OCI-LY7 (cell line): ENCODE measurements around the gene PRLH. TPM values are rescaled to one million over a fixed set of nuclear protein-coding genes. Genes with fewer than 3 reads are reported as not detected.

ENCODE experiments used
- BruUV-seq: library from RNA; stranded (reverse); fragments of 400-500 nt; replicated peaks from 2 replicates; lab custom pipeline; 2021; lab: Mats Ljungman, UMichigan
- CTCF ChIA-PET: fragments of 300-600 bp; sonication (Branson Sonifier 250); formaldehyde crosslinking; loops from one replicate; lab custom pipeline; 2022; ENCODE audit warnings: antibody characterized with exemption; ENCODE audit not compliant: unreplicated experiment; lab: Charles Lee
- POLR2A ChIA-PET: fragments of 300-600 bp; sonication (Branson Sonifier 250); formaldehyde crosslinking; loops from one replicate; lab custom pipeline; 2022; ENCODE audit warnings: antibody characterized with exemption; lab: Charles Lee
- DNase-seq: peaks from one replicate; pipeline ENCODE4 v3.0.0-alpha.2; 2015; ENCODE audit warnings: low spot score
- H2AFZ ChIP-seq: fragments of 200-600 bp; sonication (generic), shearing (Covaris generic); 2 replicates; pipeline ENCODE4 v1.6.1; 2014; ENCODE audit warnings: mild to moderate bottlenecking, antibody characterized with exemption, low read length, moderate library complexity
- H3K27ac ChIP-seq: fragments of 200-600 bp; sonication (generic); 2 replicates; pipeline ENCODE4 v1.5.1; 2014; ENCODE audit warnings: mixed run types, low read depth, mild to moderate bottlenecking, moderate library complexity, low read length, inconsistent platforms; ENCODE audit not compliant: poor library complexity, severe bottlenecking
- H3K36me3 ChIP-seq: fragments of 200-600 bp; sonication (generic); 2 replicates; pipeline ENCODE4 v1.6.1; 2014; ENCODE audit warnings: mild to moderate bottlenecking, antibody characterized with exemption, low read length, moderate library complexity, mixed read lengths; ENCODE audit not compliant: insufficient read depth
- H3K4me1 ChIP-seq: fragments of 200-600 bp; sonication (generic); 2 replicates; pipeline ENCODE4 v1.5.1; 2014; ENCODE audit warnings: mild to moderate bottlenecking, low read length; ENCODE audit not compliant: insufficient read depth, poor library complexity, severe bottlenecking
- H3K4me2 ChIP-seq: fragments of 200-600 bp; sonication (generic); 2 replicates; pipeline ENCODE4 v1.6.1; 2014; ENCODE audit warnings: mild to moderate bottlenecking, low read length
- H3K4me3 ChIP-seq: fragments of 200-600 bp; sonication (generic); 2 replicates; pipeline ENCODE4 v1.5.1; 2014; ENCODE audit warnings: mild to moderate bottlenecking, low read depth, low read length; ENCODE audit not compliant: poor library complexity, severe bottlenecking
- H3K79me2 ChIP-seq: fragments of 200-600 bp; sonication (generic); 2 replicates; pipeline ENCODE4 v1.6.1; 2016; ENCODE audit warnings: low read depth, mild to moderate bottlenecking, low read length, moderate library complexity, mixed read lengths; ENCODE audit not compliant: insufficient read depth
- H3K9me2 ChIP-seq: fragments of 200-600 bp; sonication (generic); 2 replicates; pipeline ENCODE4 v1.6.1; 2016; ENCODE audit warnings: mild to moderate bottlenecking, low read length, mixed read lengths; ENCODE audit not compliant: insufficient read depth
- H3K9me3 ChIP-seq: fragments of 200-600 bp; sonication (generic); 2 replicates; pipeline ENCODE4 v1.6.1; 2014; ENCODE audit warnings: mild to moderate bottlenecking, mixed run types, low read length, mixed read lengths
- H4K20me1 ChIP-seq: fragments of 200-600 bp; sonication (generic); 2 replicates; pipeline ENCODE4 v1.6.1; 2014; ENCODE audit warnings: mild to moderate bottlenecking, antibody characterized with exemption, low read length, moderate library complexity, mixed read lengths; ENCODE audit not compliant: insufficient read depth
- EZH2phosphoT487 ChIP-seq: fragments of 200-600 bp; sonication (generic); IDR thresholded peaks from 2 replicates; pipeline ENCODE4 v1.6.1; 2018; ENCODE audit warnings: low read depth, borderline replicate concordance, mild to moderate bottlenecking, mixed run types, antibody characterized with exemption, low read length, moderate library complexity, mixed read lengths
- intact Hi-C: fragments of 100-400 bp; cut with micrococcal nuclease; formaldehyde crosslinking; loops from one replicate; pipeline ENCODE4 v1.10.0; 2022; ENCODE audit not compliant: unreplicated experiment
- total RNA-seq, 2 experiments: library from RNA; depleted of rRNA in 1 of 2; stranded (reverse); fragments of >200 nt in 1 of 2; shearing (Covaris generic) in 1 of 2; gene quantifications; 2 replicates each; pipeline ENCODE4 v1.2.3, GENCODE V29; 2014 to 2022
- TF ChIP-seq, protein P1 (sequence below): fragments of 200-600 bp; sonication (generic); conservative IDR thresholded peaks from 2 replicates; pipeline ENCODE4 v1.5.1; 2014; ENCODE audit warnings: mild to moderate bottlenecking, antibody characterized with exemption, low read length, moderate library complexity, mixed read lengths

PRLH gene
- total RNA-seq, 2 experiments from 2014 or later, result not detected

DNA sequence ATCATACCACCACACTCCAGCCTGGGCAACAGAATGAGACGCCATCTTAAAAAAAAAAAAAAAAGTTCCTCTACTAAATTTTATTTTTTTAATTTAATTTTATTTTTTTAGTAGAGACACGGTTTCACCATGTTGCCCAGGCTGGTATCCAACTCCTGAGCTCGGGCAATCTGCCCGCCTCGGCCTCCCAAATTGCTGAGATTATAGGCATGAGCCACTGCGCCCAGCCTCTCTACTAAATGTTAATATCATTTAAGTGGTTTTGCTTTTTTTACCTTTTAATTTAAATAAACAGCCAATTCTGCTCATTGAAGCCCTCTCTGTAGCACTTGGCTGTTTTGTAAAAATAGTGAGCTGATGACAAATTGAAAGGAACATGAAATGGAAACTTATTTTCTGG is 15.0 kb downstream of the PRLH start:
- no peak for DNase-seq
- Histone ChIP-seq H3K9me2 (no peaks in the 10 kb centered on the region), H4K20me1 (no peaks in the 10 kb centered on the region), H3K36me3 (no peaks in the 10 kb centered on the region), H2AFZ (no peak overlapping the region), H3K4me1 (no peaks in the 10 kb centered on the region), H3K27ac (no peak overlapping the region), H3K79me2 (no peaks in the 10 kb centered on the region), H3K4me2 (no peak overlapping the region), H3K9me3 (no peaks in the 10 kb centered on the region), H3K4me3 (no peak overlapping the region)
- BruUV-seq, result no TSS peak
- TF ChIP-seq, protein P1, sequence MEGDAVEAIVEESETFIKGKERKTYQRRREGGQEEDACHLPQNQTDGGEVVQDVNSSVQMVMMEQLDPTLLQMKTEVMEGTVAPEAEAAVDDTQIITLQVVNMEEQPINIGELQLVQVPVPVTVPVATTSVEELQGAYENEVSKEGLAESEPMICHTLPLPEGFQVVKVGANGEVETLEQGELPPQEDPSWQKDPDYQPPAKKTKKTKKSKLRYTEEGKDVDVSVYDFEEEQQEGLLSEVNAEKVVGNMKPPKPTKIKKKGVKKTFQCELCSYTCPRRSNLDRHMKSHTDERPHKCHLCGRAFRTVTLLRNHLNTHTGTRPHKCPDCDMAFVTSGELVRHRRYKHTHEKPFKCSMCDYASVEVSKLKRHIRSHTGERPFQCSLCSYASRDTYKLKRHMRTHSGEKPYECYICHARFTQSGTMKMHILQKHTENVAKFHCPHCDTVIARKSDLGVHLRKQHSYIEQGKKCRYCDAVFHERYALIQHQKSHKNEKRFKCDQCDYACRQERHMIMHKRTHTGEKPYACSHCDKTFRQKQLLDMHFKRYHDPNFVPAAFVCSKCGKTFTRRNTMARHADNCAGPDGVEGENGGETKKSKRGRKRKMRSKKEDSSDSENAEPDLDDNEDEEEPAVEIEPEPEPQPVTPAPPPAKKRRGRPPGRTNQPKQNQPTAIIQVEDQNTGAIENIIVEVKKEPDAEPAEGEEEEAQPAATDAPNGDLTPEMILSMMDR, result no peak
- no peak for TF ChIP-seq EZH2phosphoT487
- CTCF ChIA-PET, result no interaction called here
- intact Hi-C loops, result loop anchor here (1.0 to 10.0 kb wide), 3 partner anchors 84 to 193 kb away; no protein-coding TSS in a partner anchor
- POLR2A ChIA-PET, result interaction anchor here (0.6 kb wide), 1 partner anchor 1296 kb away, joined by 3 read pairs; no protein-coding TSS in a partner anchor

DNA sequence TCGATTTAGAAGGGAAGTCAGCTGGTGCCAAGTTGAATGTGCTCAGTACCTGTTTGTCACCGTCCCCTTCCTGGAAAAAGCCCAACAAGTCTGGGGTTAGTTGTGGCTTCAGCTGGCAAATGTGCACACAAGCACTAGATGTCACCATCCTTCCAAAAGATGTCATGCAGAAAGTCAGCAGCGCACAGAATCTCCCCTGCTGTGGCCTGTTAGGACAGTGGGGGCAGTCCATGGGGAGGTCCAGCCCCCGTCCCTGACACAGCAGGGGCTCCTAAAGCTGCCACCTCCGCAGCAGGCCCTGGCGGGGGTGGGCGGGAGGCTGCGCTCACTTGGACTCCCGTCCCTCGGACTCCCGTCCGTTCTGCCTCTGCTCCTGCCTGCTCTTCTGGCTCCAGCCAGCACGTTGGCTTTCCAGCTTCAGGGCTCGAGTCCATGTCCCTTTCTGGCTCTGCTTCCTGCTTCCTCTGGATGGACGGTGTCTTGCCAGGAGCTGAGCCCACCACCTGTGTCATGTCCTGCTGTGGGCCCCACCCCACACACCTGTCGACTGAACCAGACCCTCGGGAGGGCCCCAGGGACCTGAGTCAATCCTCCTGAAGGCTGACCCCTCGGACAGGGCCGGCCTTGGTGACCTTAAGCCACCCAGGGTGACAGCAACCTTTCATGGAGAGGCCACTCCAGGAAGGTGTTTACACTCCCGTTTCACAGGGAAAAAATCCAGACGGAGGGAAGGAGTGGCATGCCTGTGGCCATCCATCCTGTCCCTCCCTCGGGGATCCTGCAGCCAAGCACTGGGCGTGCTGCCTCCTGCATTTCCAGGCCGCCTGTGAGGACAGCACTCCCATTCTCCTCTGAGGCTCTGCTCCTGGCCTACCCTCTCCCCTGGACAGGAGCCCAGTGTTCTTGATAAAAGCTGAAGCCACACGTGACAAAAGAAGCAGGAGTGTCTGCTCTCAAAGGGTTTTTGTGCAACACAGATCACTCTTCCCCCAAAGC is 15.7 kb downstream of the PRLH start:
- no TSS peak for BruUV-seq
- intact Hi-C loops, result loop anchor here (1.0 to 10.0 kb wide), 3 partner anchors 83 to 193 kb away; no protein-coding TSS in a partner anchor
- peak; percentile 62 for DNase-seq
- Histone ChIP-seq H3K36me3 (no peaks in the 10 kb centered on the region), H3K4me3 (no peak overlapping the region), H2AFZ (no peak overlapping the region), H3K9me3 (no peaks in the 10 kb centered on the region), H3K27ac (no peak overlapping the region), H3K79me2 (no peaks in the 10 kb centered on the region), H3K4me2 (no peak overlapping the region), H3K9me2 (no peaks in the 10 kb centered on the region), H4K20me1 (no peaks in the 10 kb centered on the region), H3K4me1 (no peaks in the 10 kb centered on the region)
- TF ChIP-seq, protein P1, result peak; percentile 70
- TF ChIP-seq EZH2phosphoT487, result no peak
- ChIA-PET CTCF (no interaction called here), POLR2A (interaction anchor here (0.5 to 0.6 kb wide), 2 partner anchors 981 to 1297 kb away, joined by 3 read pairs; no protein-coding TSS in a partner anchor)
